Measurements from ENCODE around the gene ZSCAN30. TPM values are rescaled to one million over a fixed set of nuclear protein-coding genes. Genes with fewer than 3 reads are reported as not detected.

Gene ZSCAN30
- total and polyA plus RNA-seq, 2 of the 13 experiments (the other 11 are each of a cell fraction or from before 2014, with no cell fraction given), result 7.4 to 7.7 TPM

DNA sequence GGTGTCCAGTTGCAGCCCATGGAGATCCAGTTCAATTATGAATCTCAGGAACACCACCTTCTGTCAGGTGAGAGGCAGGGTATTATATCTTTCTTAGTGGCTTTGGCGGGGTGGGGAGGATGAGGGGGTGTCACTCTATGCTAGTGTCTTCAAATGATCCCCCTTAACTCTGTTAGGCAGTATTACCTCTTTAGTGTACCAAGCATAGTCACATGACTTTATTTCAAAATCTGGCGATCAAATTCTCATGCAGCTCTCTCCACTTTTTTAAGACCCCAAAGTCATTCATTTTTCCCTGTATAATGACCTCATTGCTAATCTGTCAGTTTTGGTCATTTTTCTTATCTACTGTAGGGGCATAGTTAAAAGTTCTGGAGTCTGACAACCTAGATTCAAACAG lies 1.1 kb upstream of the ZSCAN30 start:
- no TSS peak for BruUV-seq (replicated peaks)
- in situ Hi-C loops (cut with HindIII; ENCODE audit: extremely low pct_ligation_motif_present, low pct_unique_long_range_greater_than_20kb) (no loop called here), intact Hi-C loops (cut with micrococcal nuclease; ENCODE audit: unreplicated experiment) (loop anchor here (2.0 kb wide), 2 partner anchors 50 to 54 kb away; partner anchors contain the start of genes ZNF24 and ZNF397)
- H3K36me3 ChIP-seq (replicated peaks in 1 of 2; ENCODE audit: control insufficient read depth in 1 of 2, insufficient read depth in 2 of 2, low read length in 2 of 2), result peaks cover 5 to 19% of the 10 kb centered on the region in 2 experiments; a peak in 3 of 5 replicates
- no peak overlapping the region for H2AFZ ChIP-seq (ENCODE audit: low read length)
- peak overlapping the region; percentile 81 for H3K27ac ChIP-seq (ENCODE audit: extremely low read length, insufficient read depth, low read length)
- no peak for TF ChIP-seq ONECUT2 (CRISPR knock-in tag; IDR thresholded peaks at IDR 0.05)
- WGBS (ENCODE audit: low lambda C conversion rate), result 71% methylated on average over 2 of the region's 2 CpGs
- DNase-seq (ENCODE audit: low spot score) (no peak), FAIRE-seq (no peak), ATAC-seq (no peak)
- H3K27me3 ChIP-seq (ENCODE audit: control insufficient read depth in 1 of 2, insufficient read depth in 2 of 2, low read length in 2 of 2), result no peaks in the 10 kb centered on the region; a peak in 1 of 5 replicates
- peak overlapping the region; percentile 85 to 97 (median 93) for H3K4me3 ChIP-seq (replicated peaks in 1 of 3; ENCODE audit: insufficient read depth in 1 of 3, low read depth in 2 of 3, low read length in 3 of 3)
- no peaks in the 10 kb centered on the region for H4K20me1 ChIP-seq (ENCODE audit: insufficient read depth, low read length)
- peak overlapping the region; percentile 71 for H3K4me2 ChIP-seq (ENCODE audit: low read depth, low read length)
- peaks cover 50% of the 10 kb centered on the region for H3K79me2 ChIP-seq (ENCODE audit: insufficient read depth, low read length)
- no peaks in the 10 kb centered on the region for H3K9me3 ChIP-seq (ENCODE audit: low read length)
- H3K4me1 ChIP-seq (ENCODE audit: insufficient read depth, low read length), result peaks cover 34% of the 10 kb centered on the region
- POLR2A ChIA-PET, result interaction anchor here (1.3 to 1.5 kb wide), 2 partner anchors 8 to 51 kb away, joined by 3 to 5 read pairs; partner anchors contain the start of gene ZNF397
- H3K9ac ChIP-seq (ENCODE audit: insufficient read depth, low read depth, low read length), result peak overlapping the region; percentile 96
- CTCF ChIA-PET (ENCODE audit: low intra/inter-chr PET ratio, low total read pairs), result no interaction called here

DNA sequence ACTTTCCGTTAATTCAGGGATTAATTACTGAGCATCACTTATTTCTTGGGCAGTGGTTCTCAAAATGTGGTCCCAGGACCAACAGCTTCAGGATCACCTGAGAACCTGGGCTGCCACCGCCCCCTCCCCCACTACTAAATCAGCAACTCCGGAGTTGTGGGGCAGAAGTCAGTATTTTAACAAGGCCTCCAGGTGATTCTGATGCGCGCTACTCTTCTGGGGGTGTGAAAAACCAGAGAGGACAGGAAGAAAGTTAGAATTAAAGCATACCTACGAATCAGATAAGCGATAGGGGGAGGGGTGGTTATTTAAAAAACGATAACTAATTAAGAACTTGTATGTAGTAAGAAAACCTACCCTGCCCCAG lies 319 bp downstream of the ZSCAN30 start:
- BruUV-seq (replicated peaks), result TSS peak; percentile 82
- Histone ChIP-seq H3K27me3 (ENCODE audit: control insufficient read depth in 1 of 2, insufficient read depth in 2 of 2, low read length in 2 of 2) (no peaks in the 10 kb centered on the region; a peak in 1 of 5 replicates), H4K20me1 (ENCODE audit: insufficient read depth, low read length) (no peaks in the 10 kb centered on the region), H3K79me2 (ENCODE audit: insufficient read depth, low read length) (peaks cover 53% of the 10 kb centered on the region), H3K27ac (ENCODE audit: extremely low read length, insufficient read depth, low read length) (peak overlapping the region; percentile 81), H3K4me2 (ENCODE audit: low read depth, low read length) (peak overlapping the region; percentile 86), H3K36me3 (replicated peaks in 1 of 2; ENCODE audit: control insufficient read depth in 1 of 2, insufficient read depth in 2 of 2, low read length in 2 of 2) (peaks cover 3 to 5% of the 10 kb centered on the region in 2 experiments; a peak in 3 of 5 replicates), H3K4me3 (replicated peaks in 1 of 3; ENCODE audit: insufficient read depth in 1 of 3, low read depth in 2 of 3, low read length in 3 of 3) (peak overlapping the region; percentile 85 to 97 (median 93)), H3K9ac (ENCODE audit: insufficient read depth, low read depth, low read length) (peak overlapping the region; percentile 96), H2AFZ (ENCODE audit: low read length) (peak overlapping the region; percentile 86), H3K9me3 (ENCODE audit: low read length) (no peaks in the 10 kb centered on the region), H3K4me1 (ENCODE audit: insufficient read depth, low read length) (peaks cover 34% of the 10 kb centered on the region)
- WGBS (ENCODE audit: low lambda C conversion rate), result 0% methylated on average over 8 of the region's 8 CpGs
- intact Hi-C loops (cut with micrococcal nuclease; ENCODE audit: unreplicated experiment), result loop anchor here (2.0 to 5.0 kb wide), 3 partner anchors 49 to 57 kb away; partner anchors contain the start of genes ZNF24 and ZNF397
- in situ Hi-C loops (cut with HindIII; ENCODE audit: extremely low pct_ligation_motif_present, low pct_unique_long_range_greater_than_20kb), result no loop called here
- DNase-seq (ENCODE audit: low spot score) (peak; percentile 4), ATAC-seq (peak; percentile 21), FAIRE-seq (no peak)
- ChIA-PET POLR2A (interaction anchor here (0.6 to 2.4 kb wide), 15 partner anchors 9 to 682 kb away, joined by 3 to 21 read pairs (median 3); partner anchors contain the start of genes INO80C, ZNF24 and ZNF397), CTCF (ENCODE audit: low intra/inter-chr PET ratio, low total read pairs) (no interaction called here)
- no peak for TF ChIP-seq THAP11 (CRISPR knock-in tag; IDR thresholded peaks at IDR 0.05)
- no peak for TF ChIP-seq NCOA2 (CRISPR knock-in tag; IDR thresholded peaks at IDR 0.05)
- no peak for TF ChIP-seq XRCC5 (optimal IDR thresholded peaks at IDR 0.05; ENCODE audit: low read length)
- no peak for TF ChIP-seq RNF2 (conservative IDR thresholded peaks at IDR 0.05; ENCODE audit: low read depth)
- TF ChIP-seq MTF2 (CRISPR knock-in tag; IDR thresholded peaks at IDR 0.05; ENCODE audit: borderline replicate concordance), result no peak
- no peak for TF ChIP-seq LCORL (IDR thresholded peaks at IDR 0.05)
- TF ChIP-seq LCORL (CRISPR knock-in tag; IDR thresholded peaks at IDR 0.05), result no peak; the same call in 1 of the 2 replicates
- TF ChIP-seq, protein P1, sequence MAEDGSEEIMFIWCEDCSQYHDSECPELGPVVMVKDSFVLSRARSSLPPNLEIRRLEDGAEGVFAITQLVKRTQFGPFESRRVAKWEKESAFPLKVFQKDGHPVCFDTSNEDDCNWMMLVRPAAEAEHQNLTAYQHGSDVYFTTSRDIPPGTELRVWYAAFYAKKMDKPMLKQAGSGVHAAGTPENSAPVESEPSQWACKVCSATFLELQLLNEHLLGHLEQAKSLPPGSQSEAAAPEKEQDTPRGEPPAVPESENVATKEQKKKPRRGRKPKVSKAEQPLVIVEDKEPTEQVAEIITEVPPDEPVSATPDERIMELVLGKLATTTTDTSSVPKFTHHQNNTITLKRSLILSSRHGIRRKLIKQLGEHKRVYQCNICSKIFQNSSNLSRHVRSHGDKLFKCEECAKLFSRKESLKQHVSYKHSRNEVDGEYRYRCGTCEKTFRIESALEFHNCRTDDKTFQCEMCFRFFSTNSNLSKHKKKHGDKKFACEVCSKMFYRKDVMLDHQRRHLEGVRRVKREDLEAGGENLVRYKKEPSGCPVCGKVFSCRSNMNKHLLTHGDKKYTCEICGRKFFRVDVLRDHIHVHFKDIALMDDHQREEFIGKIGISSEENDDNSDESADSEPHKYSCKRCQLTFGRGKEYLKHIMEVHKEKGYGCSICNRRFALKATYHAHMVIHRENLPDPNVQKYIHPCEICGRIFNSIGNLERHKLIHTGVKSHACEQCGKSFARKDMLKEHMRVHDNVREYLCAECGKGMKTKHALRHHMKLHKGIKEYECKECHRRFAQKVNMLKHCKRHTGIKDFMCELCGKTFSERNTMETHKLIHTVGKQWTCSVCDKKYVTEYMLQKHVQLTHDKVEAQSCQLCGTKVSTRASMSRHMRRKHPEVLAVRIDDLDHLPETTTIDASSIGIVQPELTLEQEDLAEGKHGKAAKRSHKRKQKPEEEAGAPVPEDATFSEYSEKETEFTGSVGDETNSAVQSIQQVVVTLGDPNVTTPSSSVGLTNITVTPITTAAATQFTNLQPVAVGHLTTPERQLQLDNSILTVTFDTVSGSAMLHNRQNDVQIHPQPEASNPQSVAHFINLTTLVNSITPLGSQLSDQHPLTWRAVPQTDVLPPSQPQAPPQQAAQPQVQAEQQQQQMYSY (CRISPR knock-in tag; IDR thresholded peaks at IDR 0.05), result peak; percentile 65
- TF ChIP-seq MTF1 (CRISPR knock-in tag; IDR thresholded peaks at IDR 0.05), result no peak
- no peak for TF ChIP-seq SMAD9 (CRISPR knock-in tag; IDR thresholded peaks at IDR 0.05)
- TF ChIP-seq, protein P2, sequence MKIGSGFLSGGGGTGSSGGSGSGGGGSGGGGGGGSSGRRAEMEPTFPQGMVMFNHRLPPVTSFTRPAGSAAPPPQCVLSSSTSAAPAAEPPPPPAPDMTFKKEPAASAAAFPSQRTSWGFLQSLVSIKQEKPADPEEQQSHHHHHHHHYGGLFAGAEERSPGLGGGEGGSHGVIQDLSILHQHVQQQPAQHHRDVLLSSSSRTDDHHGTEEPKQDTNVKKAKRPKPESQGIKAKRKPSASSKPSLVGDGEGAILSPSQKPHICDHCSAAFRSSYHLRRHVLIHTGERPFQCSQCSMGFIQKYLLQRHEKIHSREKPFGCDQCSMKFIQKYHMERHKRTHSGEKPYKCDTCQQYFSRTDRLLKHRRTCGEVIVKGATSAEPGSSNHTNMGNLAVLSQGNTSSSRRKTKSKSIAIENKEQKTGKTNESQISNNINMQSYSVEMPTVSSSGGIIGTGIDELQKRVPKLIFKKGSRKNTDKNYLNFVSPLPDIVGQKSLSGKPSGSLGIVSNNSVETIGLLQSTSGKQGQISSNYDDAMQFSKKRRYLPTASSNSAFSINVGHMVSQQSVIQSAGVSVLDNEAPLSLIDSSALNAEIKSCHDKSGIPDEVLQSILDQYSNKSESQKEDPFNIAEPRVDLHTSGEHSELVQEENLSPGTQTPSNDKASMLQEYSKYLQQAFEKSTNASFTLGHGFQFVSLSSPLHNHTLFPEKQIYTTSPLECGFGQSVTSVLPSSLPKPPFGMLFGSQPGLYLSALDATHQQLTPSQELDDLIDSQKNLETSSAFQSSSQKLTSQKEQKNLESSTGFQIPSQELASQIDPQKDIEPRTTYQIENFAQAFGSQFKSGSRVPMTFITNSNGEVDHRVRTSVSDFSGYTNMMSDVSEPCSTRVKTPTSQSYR (CRISPR knock-in tag; IDR thresholded peaks at IDR 0.05; ENCODE audit: borderline replicate concordance), result 0 out of 2 replicates have a peak, but pooled peaks have one; percentile 35
- TF ChIP-seq NCOR1 (IDR thresholded peaks at IDR 0.05; ENCODE audit: borderline replicate concordance, low read length), result no peak

Measured in HepG2 (cell line).